ENCODE results near the gene CPNE7.

CPNE7 gene

DNA sequence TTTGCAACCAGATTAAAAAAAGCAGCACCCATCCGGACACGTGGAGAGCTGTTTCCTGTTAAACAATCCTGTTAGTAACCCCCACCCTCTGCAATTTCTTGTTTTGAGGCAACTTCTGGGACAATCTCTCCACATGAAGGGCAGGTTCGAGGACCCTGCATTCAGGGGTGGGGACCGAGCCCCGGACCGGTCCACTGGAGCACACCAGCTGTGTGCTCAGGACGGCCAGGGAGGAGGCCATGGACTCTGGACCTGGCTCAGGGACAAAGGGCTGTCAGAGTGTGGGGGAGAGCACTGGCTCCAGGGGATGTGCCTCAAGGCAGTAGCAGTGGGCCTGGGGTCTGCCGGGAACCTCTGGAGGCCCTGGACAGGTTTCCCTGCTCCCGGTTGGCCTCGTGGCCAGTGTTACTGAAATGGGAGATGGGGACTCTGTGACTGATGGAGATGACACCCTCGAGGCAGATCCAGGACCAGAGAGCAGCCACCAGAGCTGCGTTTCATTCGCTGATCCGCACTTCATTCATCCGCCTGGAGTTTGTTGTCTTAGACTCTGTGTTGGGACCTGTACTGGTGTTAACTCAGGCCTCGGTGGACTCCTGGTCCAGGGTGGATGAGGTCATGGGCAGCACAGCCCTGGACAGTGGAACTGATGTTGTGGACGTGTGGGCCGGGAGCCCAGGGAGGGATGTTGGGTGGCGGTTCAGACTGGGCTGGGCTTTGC is 2.9 kb upstream of the CPNE7 start:
- no peak for DNase-seq
- ChIA-PET POLR2A (no interaction called here), CTCF (no interaction called here)
- Histone ChIP-seq H3K27ac (ENCODE audit: insufficient read depth in 1 of 2, low read depth in 1 of 2, low read length in 2 of 2, poor library complexity in 1 of 2, severe bottlenecking in 2 of 2) (no peak overlapping the region), H3K27me3 (replicated peaks in 2 of 5; ENCODE audit: control insufficient read depth in 4 of 5, insufficient read depth in 5 of 5, low read length in 4 of 5) (peaks cover 0 to 39% (median 2%) of the 10 kb centered on the region in 5 experiments), H3K4me1 (ENCODE audit: control extremely low read depth in 1 of 4, control insufficient read depth in 4 of 4, insufficient read depth in 4 of 4, low read length in 3 of 4) (peaks cover 0 to 39% (median 36%) of the 10 kb centered on the region in 4 experiments), H3K36me3 (ENCODE audit: control insufficient read depth in 4 of 4, insufficient read depth in 4 of 4, low read length in 3 of 4) (no peaks in the 10 kb centered on the region), H3K9me3 (ENCODE audit: control extremely low read depth in 1 of 5, control insufficient read depth in 4 of 5, insufficient read depth in 2 of 5, low read depth in 1 of 5, low read length in 4 of 5) (peaks cover 0 to 6% (median 0%) of the 10 kb centered on the region in 5 experiments), H3K4me3 (ENCODE audit: control insufficient read depth in 1 of 7, extremely low read depth in 1 of 7, insufficient read depth in 4 of 7, low read depth in 2 of 7, low read length in 6 of 7) (no peak overlapping the region)
- 69% methylated on average over 19 of the region's 19 CpGs for WGBS (ENCODE audit: insufficient coverage)

DNA sequence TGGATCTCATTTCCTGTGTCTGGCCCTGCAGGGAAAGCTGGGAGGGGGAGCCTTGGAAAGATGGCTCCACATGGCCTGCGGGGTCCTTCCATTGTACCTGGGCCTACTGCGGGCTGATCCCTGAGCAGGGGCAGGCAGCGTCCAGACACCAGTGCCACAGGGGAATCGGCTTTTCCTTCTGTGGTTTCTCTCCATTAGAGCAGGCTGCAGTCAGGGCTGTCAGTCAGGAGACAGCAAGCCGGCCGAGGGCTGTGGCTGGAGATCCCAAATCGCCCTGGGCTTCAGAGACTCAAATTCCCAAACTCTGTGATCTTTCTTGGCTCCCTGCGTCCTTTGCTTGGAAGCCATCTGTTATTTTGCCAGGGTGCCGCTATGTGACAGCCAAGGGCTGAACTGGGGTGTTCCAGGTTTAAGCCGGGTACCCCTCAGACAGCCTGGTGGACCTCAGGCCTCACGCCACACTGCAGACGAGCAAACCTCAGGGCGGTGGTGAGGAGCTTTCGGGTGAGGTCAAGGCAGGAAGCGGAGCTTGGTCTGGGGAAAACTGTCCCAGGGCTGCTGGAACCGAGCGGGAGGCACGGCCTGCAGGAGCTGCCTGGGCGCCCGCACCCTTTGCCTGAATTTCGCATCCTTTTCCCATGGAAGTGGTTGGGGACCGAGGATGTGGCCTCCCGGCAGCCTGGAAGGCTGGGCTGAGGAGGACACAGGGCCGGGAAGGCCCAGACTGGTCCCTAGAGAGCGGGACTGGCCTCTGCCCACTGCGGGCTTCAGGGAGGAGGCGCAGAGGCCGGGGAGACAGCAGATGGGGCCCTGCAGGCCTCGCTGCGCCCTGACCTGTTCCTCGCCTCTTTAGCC is 1.5 kb upstream of the CPNE7 start:
- H3K27ac ChIP-seq (ENCODE audit: insufficient read depth in 1 of 2, low read depth in 1 of 2, low read length in 2 of 2, poor library complexity in 1 of 2, severe bottlenecking in 2 of 2) = no peak overlapping the region
- H3K4me3 ChIP-seq (ENCODE audit: control insufficient read depth in 1 of 7, extremely low read depth in 1 of 7, insufficient read depth in 4 of 7, low read depth in 2 of 7, low read length in 6 of 7) = peak overlapping the region in 3 of 7 experiments; percentile 40 to 64 (median 57)
- H3K27me3 ChIP-seq (replicated peaks in 2 of 5; ENCODE audit: control insufficient read depth in 4 of 5, insufficient read depth in 5 of 5, low read length in 4 of 5) = peaks cover 0 to 39% (median 2%) of the 10 kb centered on the region in 5 experiments
- DNase-seq = no peak
- CTCF ChIA-PET = no interaction called here
- POLR2A ChIA-PET = no interaction called here
- 87% methylated on average over 30 of the region's 31 CpGs for WGBS (ENCODE audit: insufficient coverage)
- no peaks in the 10 kb centered on the region for H3K36me3 ChIP-seq (ENCODE audit: control insufficient read depth in 4 of 4, insufficient read depth in 4 of 4, low read length in 3 of 4)
- H3K4me1 ChIP-seq (ENCODE audit: control extremely low read depth in 1 of 4, control insufficient read depth in 4 of 4, insufficient read depth in 4 of 4, low read length in 3 of 4) = peaks cover 0 to 39% (median 36%) of the 10 kb centered on the region in 4 experiments
- peaks cover 0 to 6% (median 0%) of the 10 kb centered on the region in 5 experiments for H3K9me3 ChIP-seq (ENCODE audit: control extremely low read depth in 1 of 5, control insufficient read depth in 4 of 5, insufficient read depth in 2 of 5, low read depth in 1 of 5, low read length in 4 of 5)

DNA sequence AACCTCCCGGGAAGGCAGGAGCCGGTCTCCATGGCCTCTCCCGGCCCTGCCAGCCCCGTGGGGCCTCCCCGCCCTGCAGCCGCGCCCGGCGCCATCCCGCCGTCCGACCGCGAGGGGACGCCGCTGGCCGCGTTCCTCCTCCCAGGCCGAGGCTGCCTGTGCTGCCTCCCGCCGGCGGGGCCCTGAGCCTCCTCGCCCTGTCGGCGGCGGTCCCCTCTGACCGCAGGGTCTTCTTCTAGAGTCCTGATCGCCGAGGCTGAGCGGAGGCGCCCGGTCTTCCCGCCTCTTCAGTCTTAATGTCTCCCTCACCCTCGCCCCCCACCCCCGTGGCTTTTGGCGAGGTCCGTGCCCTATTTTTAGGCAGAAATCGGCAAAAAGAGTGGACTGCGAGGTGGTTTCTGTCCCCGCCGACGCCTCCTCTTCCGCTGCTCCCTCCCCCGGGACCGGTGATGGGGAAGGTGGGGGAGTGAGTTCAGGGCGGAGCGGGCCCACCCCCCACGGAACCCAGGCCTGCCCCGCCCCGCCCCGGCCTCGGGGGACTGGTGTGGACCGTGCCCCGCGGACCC is 794 bp upstream of the CPNE7 start:
- ChIA-PET CTCF (no interaction called here), POLR2A (no interaction called here)
- peak; percentile 67 to 78 (median 75) for DNase-seq
- Histone ChIP-seq H3K27me3 (replicated peaks in 2 of 5; ENCODE audit: control insufficient read depth in 4 of 5, insufficient read depth in 5 of 5, low read length in 4 of 5) (peaks cover 0 to 39% (median 2%) of the 10 kb centered on the region in 5 experiments), H3K36me3 (ENCODE audit: control insufficient read depth in 4 of 4, insufficient read depth in 4 of 4, low read length in 3 of 4) (no peaks in the 10 kb centered on the region), H3K4me1 (ENCODE audit: control extremely low read depth in 1 of 4, control insufficient read depth in 4 of 4, insufficient read depth in 4 of 4, low read length in 3 of 4) (peaks cover 0 to 39% (median 36%) of the 10 kb centered on the region in 4 experiments), H3K4me3 (ENCODE audit: control insufficient read depth in 1 of 7, extremely low read depth in 1 of 7, insufficient read depth in 4 of 7, low read depth in 2 of 7, low read length in 6 of 7) (peak overlapping the region in 6 of 7 experiments; percentile 23 to 64 (median 38)), H3K9me3 (ENCODE audit: control extremely low read depth in 1 of 5, control insufficient read depth in 4 of 5, insufficient read depth in 2 of 5, low read depth in 1 of 5, low read length in 4 of 5) (peaks cover 0 to 9% (median 0%) of the 10 kb centered on the region in 5 experiments), H3K27ac (ENCODE audit: insufficient read depth in 1 of 2, low read depth in 1 of 2, low read length in 2 of 2, poor library complexity in 1 of 2, severe bottlenecking in 2 of 2) (no peak overlapping the region)
- WGBS (ENCODE audit: insufficient coverage) = under 1% methylated on average over 41 of the region's 55 CpGs

DNA sequence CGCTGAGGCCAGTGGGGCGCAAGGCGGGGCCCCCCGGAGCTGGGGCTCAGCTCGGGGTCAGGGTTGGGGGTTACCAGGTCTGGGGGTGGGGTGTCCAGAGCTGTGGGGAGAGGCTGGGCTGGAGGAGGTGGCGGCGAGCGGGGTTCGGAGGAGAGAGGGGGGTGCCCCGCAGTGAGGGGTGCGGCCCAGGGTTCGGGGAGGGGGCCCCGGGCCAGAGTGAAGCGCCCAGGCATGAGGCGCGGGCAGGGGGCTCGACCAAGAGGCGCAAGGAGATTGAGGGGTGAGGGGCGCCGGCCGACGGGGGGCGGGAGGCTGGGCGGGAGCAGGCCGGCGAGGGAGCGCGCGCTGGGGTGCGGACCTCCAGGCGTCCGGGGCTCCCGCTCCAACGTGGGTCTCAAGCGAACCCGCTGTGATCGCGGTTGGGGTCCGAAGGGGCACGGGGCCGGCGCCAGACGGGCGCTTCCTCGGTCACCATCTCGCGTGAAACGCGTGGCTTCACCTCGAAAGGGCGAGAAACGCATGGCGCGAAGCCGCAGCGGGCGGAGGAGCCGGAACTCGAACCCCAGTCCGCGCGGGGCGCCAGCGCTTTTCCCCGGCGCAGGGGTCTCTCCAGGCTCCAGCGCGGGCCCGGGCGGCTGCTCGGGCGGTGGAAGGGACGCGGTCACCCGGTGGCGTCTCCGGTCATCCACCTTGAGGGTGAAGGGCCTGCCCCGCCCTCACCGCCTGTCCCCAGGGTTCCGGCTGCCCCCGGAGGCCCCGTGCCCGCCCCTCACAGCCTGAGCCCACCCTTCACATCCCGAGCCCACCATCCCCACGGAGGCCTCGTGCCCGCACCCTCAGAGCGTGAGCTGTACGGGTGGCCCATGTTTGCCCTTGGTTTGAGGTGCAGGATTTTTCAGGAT is 846 bp downstream of the CPNE7 start:
- ChIA-PET CTCF (interaction anchor here (0.7 to 1.2 kb wide), 4 partner anchors 26 to 121 kb away, joined by 3 to 4 read pairs (median 3); no protein-coding TSS in a partner anchor), POLR2A (no interaction called here)
- Histone ChIP-seq H3K36me3 (ENCODE audit: control insufficient read depth in 4 of 4, insufficient read depth in 4 of 4, low read length in 3 of 4) (no peaks in the 10 kb centered on the region), H3K27ac (ENCODE audit: insufficient read depth in 1 of 2, low read depth in 1 of 2, low read length in 2 of 2, poor library complexity in 1 of 2, severe bottlenecking in 2 of 2) (no peak overlapping the region), H3K4me1 (ENCODE audit: control extremely low read depth in 1 of 4, control insufficient read depth in 4 of 4, insufficient read depth in 4 of 4, low read length in 3 of 4) (peaks cover 0 to 36% (median 33%) of the 10 kb centered on the region in 4 experiments), H3K4me3 (ENCODE audit: control insufficient read depth in 1 of 7, extremely low read depth in 1 of 7, insufficient read depth in 4 of 7, low read depth in 2 of 7, low read length in 6 of 7) (peak overlapping the region in 2 of 7 experiments; percentile 33 to 57), H3K27me3 (replicated peaks in 2 of 5; ENCODE audit: control insufficient read depth in 4 of 5, insufficient read depth in 5 of 5, low read length in 4 of 5) (peaks cover 0 to 39% (median 2%) of the 10 kb centered on the region in 5 experiments), H3K9me3 (ENCODE audit: control extremely low read depth in 1 of 5, control insufficient read depth in 4 of 5, insufficient read depth in 2 of 5, low read depth in 1 of 5, low read length in 4 of 5) (peaks cover 0 to 9% (median 0%) of the 10 kb centered on the region in 5 experiments)
- DNase-seq = no peak
- WGBS (ENCODE audit: insufficient coverage) = 32% methylated on average over 68 of the region's 89 CpGs

DNA sequence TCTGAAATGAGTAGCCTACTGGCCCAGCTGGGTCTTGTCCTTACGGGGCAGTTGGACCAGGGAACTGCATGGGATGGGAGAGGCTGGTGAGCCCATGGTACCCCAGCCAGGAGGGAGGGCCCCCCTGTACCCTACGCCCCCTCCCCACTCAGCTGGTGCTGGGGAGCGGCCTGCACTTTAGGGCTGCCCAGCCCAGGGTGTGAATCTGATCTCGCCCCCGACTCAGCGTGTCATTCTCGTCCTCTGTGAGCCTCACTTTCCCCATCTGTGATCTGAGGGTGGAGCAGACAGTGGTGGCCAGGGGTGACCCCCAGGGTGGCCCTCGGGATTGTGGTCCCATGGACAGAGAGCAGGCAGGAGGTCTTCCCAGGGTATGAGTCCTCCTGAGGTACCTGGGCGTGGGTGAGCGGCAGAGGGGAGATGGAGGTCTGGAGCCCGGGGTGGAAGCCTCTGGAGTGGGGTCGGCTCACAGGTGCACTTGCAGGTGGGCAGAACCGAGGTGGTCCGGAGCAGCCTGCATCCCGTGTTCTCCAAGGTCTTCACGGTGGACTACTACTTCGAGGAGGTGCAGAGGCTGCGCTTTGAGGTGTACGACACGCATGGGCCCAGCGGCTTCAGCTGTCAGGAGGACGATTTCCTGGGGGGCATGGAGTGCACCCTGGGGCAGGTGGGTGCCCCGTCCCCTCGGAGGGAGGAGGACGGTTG is 1.6 kb downstream of the CPNE7 start:
- CTCF ChIA-PET = no interaction called here
- peaks cover 0 to 9% (median 0%) of the 10 kb centered on the region in 5 experiments for H3K9me3 ChIP-seq (ENCODE audit: control extremely low read depth in 1 of 5, control insufficient read depth in 4 of 5, insufficient read depth in 2 of 5, low read depth in 1 of 5, low read length in 4 of 5)
- no peak overlapping the region for H3K27ac ChIP-seq (ENCODE audit: insufficient read depth in 1 of 2, low read depth in 1 of 2, low read length in 2 of 2, poor library complexity in 1 of 2, severe bottlenecking in 2 of 2)
- peaks cover 0 to 39% (median 2%) of the 10 kb centered on the region in 5 experiments for H3K27me3 ChIP-seq (replicated peaks in 2 of 5; ENCODE audit: control insufficient read depth in 4 of 5, insufficient read depth in 5 of 5, low read length in 4 of 5)
- POLR2A ChIA-PET = no interaction called here
- 93% methylated on average over 21 of the region's 25 CpGs for WGBS (ENCODE audit: insufficient coverage)
- DNase-seq = no peak
- no peaks in the 10 kb centered on the region for H3K36me3 ChIP-seq (ENCODE audit: control insufficient read depth in 4 of 4, insufficient read depth in 4 of 4, low read length in 3 of 4)
- no peak overlapping the region for H3K4me3 ChIP-seq (ENCODE audit: control insufficient read depth in 1 of 7, extremely low read depth in 1 of 7, insufficient read depth in 4 of 7, low read depth in 2 of 7, low read length in 6 of 7)
- peaks cover 0 to 32% (median 27%) of the 10 kb centered on the region in 4 experiments for H3K4me1 ChIP-seq (ENCODE audit: control extremely low read depth in 1 of 4, control insufficient read depth in 4 of 4, insufficient read depth in 4 of 4, low read length in 3 of 4)

DNA sequence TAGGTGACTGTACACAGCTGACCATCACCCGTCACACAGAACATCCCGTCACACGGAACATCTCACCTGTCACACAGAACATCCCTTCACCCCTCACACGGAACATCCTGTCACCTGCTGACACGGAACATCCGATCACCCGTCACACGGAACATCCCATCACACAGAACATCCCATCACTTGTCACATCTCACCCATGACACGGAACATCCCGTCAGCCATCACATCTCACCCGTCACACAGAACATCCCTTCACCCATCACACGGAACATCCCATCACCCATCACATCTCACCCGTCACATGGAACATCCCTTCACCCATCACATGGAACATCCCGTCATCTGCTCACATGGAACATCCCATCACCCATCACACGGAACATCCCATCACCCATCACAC is 3.8 kb downstream of the CPNE7 start:
- Histone ChIP-seq H3K4me1 (ENCODE audit: control extremely low read depth in 1 of 4, control insufficient read depth in 4 of 4, insufficient read depth in 4 of 4, low read length in 3 of 4) (peaks cover 0 to 23% (median 15%) of the 10 kb centered on the region in 4 experiments), H3K4me3 (ENCODE audit: control insufficient read depth in 1 of 7, extremely low read depth in 1 of 7, insufficient read depth in 4 of 7, low read depth in 2 of 7, low read length in 6 of 7) (no peak overlapping the region), H3K36me3 (ENCODE audit: control insufficient read depth in 4 of 4, insufficient read depth in 4 of 4, low read length in 3 of 4) (no peaks in the 10 kb centered on the region), H3K27me3 (replicated peaks in 2 of 5; ENCODE audit: control insufficient read depth in 4 of 5, insufficient read depth in 5 of 5, low read length in 4 of 5) (peaks cover 0 to 32% (median 2%) of the 10 kb centered on the region in 5 experiments), H3K9me3 (ENCODE audit: control extremely low read depth in 1 of 5, control insufficient read depth in 4 of 5, insufficient read depth in 2 of 5, low read depth in 1 of 5, low read length in 4 of 5) (peaks cover 0 to 9% (median 0%) of the 10 kb centered on the region in 5 experiments), H3K27ac (ENCODE audit: insufficient read depth in 1 of 2, low read depth in 1 of 2, low read length in 2 of 2, poor library complexity in 1 of 2, severe bottlenecking in 2 of 2) (no peak overlapping the region)
- DNase-seq = no peak
- CTCF ChIA-PET = interaction anchor here (0.6 kb wide), 1 partner anchor 70 kb away, joined by 3 read pairs; no protein-coding TSS in a partner anchor
- POLR2A ChIA-PET = no interaction called here
- WGBS (ENCODE audit: insufficient coverage) = 91% methylated on average over 14 of the region's 15 CpGs
